Hair follicle dermal papilla cell (primary cell): ENCODE measurements around the gene HPS4. TPM values are rescaled to one million over a fixed set of nuclear protein-coding genes. Genes with fewer than 3 reads are reported as not detected.

Experiments
- total RNA-seq: library from RNA; depleted of rRNA; stranded (reverse); fragments of >200 nt; gene quantifications from 2 replicates; pipeline ENCODE4 v1.2.3, GENCODE V29; 2012

Gene HPS4
- total RNA-seq: 34.4 and 42.2 TPM in 2 replicates

GRCh38 chr22:26483439-26484359 is at the start of gene HPS4, which contains the start of gene SRRD:
TSS of gene HPS4 (minus strand) at chr22:26483783. CDS start at chr22:26481762, 2,021 bp downstream.
TSS of gene SRRD (plus strand) at chr22:26483877. CDS start at chr22:26483891, 14 bp downstream.

DNA sequence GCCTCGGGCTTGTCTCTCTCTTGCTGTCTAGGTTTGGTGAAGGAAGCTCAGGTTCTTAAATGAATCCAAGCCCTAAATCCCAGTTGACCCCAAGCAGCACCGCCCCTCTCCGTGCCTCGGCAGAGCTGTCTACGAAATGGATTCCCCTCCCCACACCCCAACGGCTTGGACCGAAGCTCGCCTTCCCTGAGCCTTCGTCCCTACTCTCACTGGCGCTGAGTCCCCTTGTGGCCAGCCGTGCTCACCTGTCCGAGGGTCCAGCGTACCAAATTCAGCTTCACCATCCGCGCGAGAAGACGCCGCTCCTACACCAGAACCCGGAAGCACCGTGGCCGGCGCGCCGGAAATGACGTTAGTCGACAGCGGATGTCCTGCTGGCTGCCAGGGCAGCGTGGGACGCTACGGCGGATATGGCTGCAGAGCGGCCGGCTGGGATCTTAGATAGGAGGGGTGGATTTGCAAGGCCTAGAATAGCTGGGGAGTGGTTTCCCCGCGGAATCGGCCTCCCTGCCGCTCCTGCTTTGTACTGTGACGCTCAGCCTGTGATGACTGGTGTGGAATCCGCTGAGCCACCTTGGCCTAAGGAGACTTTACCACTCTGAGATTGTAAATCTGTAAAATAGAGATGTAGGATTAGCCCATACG is 28.7 kb upstream of the HPS4 start, which contains the start of gene TFIP11:
Gene TFIP11 (minus strand): TSS at position 325 of the 645 bp plus-strand sequence. CDS start 2,201 bp downstream, outside the sequence.

DNA sequence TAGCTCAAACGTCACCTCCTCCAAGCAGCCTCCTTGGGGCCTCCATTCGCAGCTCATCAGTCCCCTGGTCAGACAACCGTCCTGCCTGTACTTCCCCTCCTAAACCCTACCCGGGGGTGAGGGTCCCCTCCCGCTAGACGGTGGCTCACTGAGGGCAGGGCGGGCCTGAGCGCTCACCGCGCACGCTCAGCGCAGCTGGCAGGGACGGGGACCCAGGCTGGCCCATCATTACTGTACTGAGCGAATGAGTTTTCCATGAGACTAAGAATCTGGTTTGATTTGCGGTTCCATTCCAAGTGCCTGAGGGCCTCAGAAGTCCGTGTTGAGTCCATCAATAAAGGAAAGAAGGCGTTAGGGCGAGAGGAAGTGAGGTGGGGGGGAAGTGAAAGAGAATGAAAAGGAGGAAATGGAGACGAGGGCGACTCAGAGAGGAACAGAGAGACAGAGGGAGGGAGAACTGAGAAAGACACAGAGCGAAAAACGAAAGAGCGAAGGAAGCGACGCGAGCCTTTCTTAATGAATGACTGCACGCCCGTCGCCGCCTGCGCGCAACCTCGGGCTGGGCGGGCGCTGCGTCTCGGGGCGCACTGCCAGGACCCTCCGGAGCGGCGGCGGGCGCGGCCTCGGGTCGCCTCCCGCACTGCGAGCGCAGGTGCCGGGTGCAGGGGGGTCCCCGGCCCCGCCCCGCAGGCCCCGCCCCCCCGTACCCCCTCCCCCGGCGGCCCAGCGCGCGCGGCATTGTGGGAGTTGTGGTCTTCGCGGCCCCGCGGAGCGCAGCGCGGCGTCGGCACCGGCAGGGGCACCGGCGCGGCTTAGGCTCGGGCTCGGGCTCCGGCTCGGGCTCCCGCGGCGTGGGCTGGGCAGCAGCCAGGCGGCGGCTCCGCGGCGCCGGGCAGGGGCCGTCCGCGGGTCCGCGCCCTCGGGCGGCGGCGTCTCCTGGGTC is 54.8 kb downstream of the HPS4 start, which contains the start of gene ASPHD2:
Gene ASPHD2 (plus strand): TSS at position 746 of the 943 bp plus-strand sequence. CDS start 4,356 bp downstream, outside the sequence.

Other genes with a start within 250 kb of the HPS4 start
- 3.3 and 4.4 TPM in 2 replicates for gene ASPHD2, start 54.5 kb downstream of the HPS4 start, total RNA-seq
- gene SRRD, start 94 bp upstream of the HPS4 start, total RNA-seq: 15.2 and 17.2 TPM in 2 replicates
- 40.6 and 46.4 TPM in 2 replicates for gene TFIP11, start 28.7 kb upstream of the HPS4 start, total RNA-seq
- gene TPST2, start 106.3 kb upstream of the HPS4 start, total RNA-seq: 34.2 and 38.1 TPM in 2 replicates
- gene CRYBB1, start 134.2 kb upstream of the HPS4 start, total RNA-seq: not detected in 2 replicates
- not detected in 2 replicates for gene CRYBA4, start 138.2 kb upstream of the HPS4 start, total RNA-seq
- gene MIAT, start 173.8 kb upstream of the HPS4 start, total RNA-seq: 1.1 and 1.8 TPM in 2 replicates